ENCODE data around the gene CACNA1S.

GRCh38 chr1:201116091-201116490 lies 3.9 kb upstream of the CACNA1S start:
- no peak for TF ChIP-seq CTCF (IDR thresholded peaks at IDR 0.05)
- TF ChIP-seq ZFX (IDR thresholded peaks at IDR 0.05; ENCODE audit: borderline replicate concordance): no peak
